Nasal cavity respiratory epithelium epithelial cell of viscerocranial mucosa (primary cell): ENCODE data around the gene DNMT3B. TPM values are rescaled to one million over a fixed set of nuclear protein-coding genes. Genes with fewer than 3 reads are reported as not detected.

Source experiments
- total RNA-seq: library from RNA; depleted of rRNA; stranded (reverse); fragments of >200 nt; gene quantifications from 2 replicates; pipeline ENCODE4 v1.2.3, GENCODE V29; 2014

The DNMT3B gene
- 0.68 and 1.5 TPM in 2 replicates for total RNA-seq

DNA sequence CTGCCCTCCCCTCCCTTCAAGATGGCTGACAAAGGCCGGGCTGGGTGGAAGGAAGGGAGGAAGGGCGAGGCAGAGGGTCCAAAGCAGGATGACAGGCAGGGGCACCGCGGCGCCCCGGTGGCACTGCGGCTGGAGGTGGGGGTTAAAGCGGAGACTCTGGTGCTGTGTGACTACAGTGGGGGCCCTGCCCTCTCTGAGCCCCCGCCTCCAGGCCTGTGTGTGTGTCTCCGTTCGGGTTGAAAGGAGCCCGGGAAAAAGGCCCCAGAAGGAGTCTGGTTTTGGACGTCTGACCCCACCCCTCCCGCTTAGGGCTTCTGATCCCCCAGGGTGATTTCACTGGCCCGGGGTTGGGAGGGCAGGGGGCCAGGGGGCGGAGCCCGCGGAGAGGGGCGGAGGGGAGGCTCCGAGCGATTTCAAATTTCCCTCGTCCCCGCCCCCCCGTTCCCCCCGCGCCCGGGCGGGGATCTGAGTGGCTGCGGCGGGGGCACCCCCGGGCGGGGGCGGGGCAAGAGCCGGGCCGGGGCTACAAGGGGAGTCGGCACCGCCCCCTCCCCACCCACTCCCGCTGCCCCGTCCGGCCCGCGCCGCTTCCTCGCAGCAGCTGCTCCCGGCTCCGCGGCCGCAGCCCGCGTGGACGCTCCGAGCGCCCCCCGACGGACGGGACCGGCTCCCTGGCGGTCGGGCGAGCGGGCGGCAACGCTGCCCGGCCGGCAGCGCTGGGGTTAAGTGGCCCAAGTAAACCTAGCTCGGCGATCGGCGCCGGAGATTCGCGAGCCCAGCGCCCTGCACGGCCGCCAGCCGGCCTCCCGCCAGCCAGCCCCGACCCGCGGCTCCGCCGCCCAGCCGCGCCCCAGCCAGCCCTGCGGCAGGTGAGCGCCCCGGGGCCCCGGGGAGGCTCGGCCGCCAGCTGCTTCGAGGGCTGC lies at the start of gene DNMT3B:
Gene DNMT3B, plus strand, starts transcription at position 555 of the 923 bp plus-strand sequence. CDS start 17,939 bp downstream, outside the sequence.

GRCh38 chr20:32743237-32744112 lies 18.7 kb upstream of the DNMT3B start, which contains the start of gene COMMD7:
COMMD7 (minus strand) TSS chr20:32743467; CDS start chr20:32743391, 76 bp downstream.

Other genes with a start within 250 kb of the DNMT3B start
- 1.0 and 4.4 TPM in 2 replicates for gene NOL4L, start 177.1 kb upstream of the DNMT3B start, total RNA-seq
- gene C20orf203, start 88.4 kb upstream of the DNMT3B start, total RNA-seq, result under 0.01 TPM in 1 of 2 replicates, not detected in the other
- gene COMMD7, start 18.9 kb upstream of the DNMT3B start, total RNA-seq, result 16.1 and 17.2 TPM in 2 replicates
- gene MAPRE1, start 57.6 kb downstream of the DNMT3B start, total RNA-seq, result 86.5 and 96.9 TPM in 2 replicates
- 0.36 and 0.68 TPM in 2 replicates for gene EFCAB8, start 96.5 kb downstream of the DNMT3B start, total RNA-seq
- gene SUN5, start 242.0 kb downstream of the DNMT3B start, total RNA-seq, result not detected in 2 replicates
- gene BPIFB2, start 245.3 kb downstream of the DNMT3B start, total RNA-seq, result not detected in 2 replicates